IMR-90 (cell line): ENCODE data around the gene TBX1. TPM values are rescaled to one million over a fixed set of nuclear protein-coding genes. Genes with fewer than 3 reads are reported as not detected.

Experiments
- ATAC-seq: fragments of 200-7000 bp; cut with Tn5 transposase; 2 replicates; pipeline ENCODE4 v1.9.1; 2020; ENCODE audit warnings: low read depth, mild to moderate bottlenecking, moderate library complexity
- BruUV-seq: library from RNA; stranded (reverse); fragments of 400-500 nt; replicated peaks from 2 replicates; lab custom pipeline; 2021; lab: Mats Ljungman, UMichigan
- CTCF ChIA-PET: fragments of 300-600 bp; formaldehyde crosslinking; extraction: SDS; loops from one replicate; lab custom pipeline; 2021; ENCODE audit warnings: antibody characterized with exemption; lab: Yijun Ruan, JAX
- POLR2A ChIA-PET: fragments of 300-600 bp; sonication (Branson Sonifier 250); formaldehyde crosslinking; loops from one replicate; lab custom pipeline; 2022; ENCODE audit warnings: antibody characterized with exemption; ENCODE audit not compliant: unreplicated experiment; lab: Charles Lee
- DNase-seq: peaks from one replicate; pipeline ENCODE4 v3.0.0; 2013
- H2AFZ ChIP-seq: replicated peaks from 2 replicates; pipeline ENCODE3; 2013; ENCODE audit warnings: low read length, mild to moderate bottlenecking; ENCODE audit not compliant: poor library complexity
- H2AK5ac ChIP-seq: 2 replicates; pipeline ENCODE4 v1.6.1; 2013; ENCODE audit warnings: low read depth, low read length, inconsistent platforms
- H2AK9ac ChIP-seq: replicated peaks from 2 replicates; pipeline ENCODE3; 2013; ENCODE audit warnings: mild to moderate bottlenecking, low read depth, low read length, moderate library complexity; ENCODE audit not compliant: poor library complexity
- H2BK120ac ChIP-seq: 2 replicates; pipeline ENCODE4 v1.6.1; 2013; ENCODE audit warnings: low read depth, low read length, inconsistent platforms
- H2BK15ac ChIP-seq: 3 replicates; pipeline ENCODE4 v1.6.1; 2013; ENCODE audit warnings: low read depth, low read length, inconsistent platforms
- H2BK20ac ChIP-seq: 2 replicates; pipeline ENCODE4 v1.6.1; 2013; ENCODE audit warnings: low read depth, mild to moderate bottlenecking, inconsistent platforms, low read length, moderate library complexity
- H2BK5ac ChIP-seq: 2 replicates; pipeline ENCODE4 v1.6.1; 2013; ENCODE audit warnings: mild to moderate bottlenecking, low read depth, low read length, inconsistent platforms; ENCODE audit not compliant: poor library complexity, severe bottlenecking
- H3K14ac ChIP-seq: replicated peaks from 2 replicates; pipeline ENCODE4 v1.6.1; 2013; ENCODE audit warnings: low read depth, low read length, inconsistent platforms
- H3K18ac ChIP-seq: 2 replicates; pipeline ENCODE4 v1.6.1; 2013; ENCODE audit warnings: low read depth, low read length, control low read depth
- H3K23ac ChIP-seq: 2 replicates; pipeline ENCODE4 v1.6.1; 2013; ENCODE audit warnings: low read depth, low read length, inconsistent platforms
- H3K27ac ChIP-seq: 2 replicates; pipeline ENCODE4 v1.5.1; 2013; ENCODE audit warnings: mild to moderate bottlenecking, control low read depth, low read length; ENCODE audit not compliant: insufficient read depth
- H3K27me3 ChIP-seq: 2 replicates; pipeline ENCODE4 v1.6.1; 2013; ENCODE audit warnings: low read length; ENCODE audit not compliant: control insufficient read depth, insufficient read depth
- H3K36me3 ChIP-seq: 2 replicates; pipeline ENCODE4 v1.6.1; 2013; ENCODE audit warnings: low read length, mixed read lengths; ENCODE audit not compliant: control insufficient read depth, insufficient read depth
- H3K4ac ChIP-seq: 2 replicates; pipeline ENCODE4 v1.6.1; 2013; ENCODE audit warnings: low read depth, low read length, inconsistent platforms
- H3K4me1 ChIP-seq: 2 replicates; pipeline ENCODE4 v1.6.1; 2013; ENCODE audit warnings: low read length, mixed read lengths; ENCODE audit not compliant: control insufficient read depth, insufficient read depth
- H3K4me2 ChIP-seq: 2 replicates; pipeline ENCODE4 v1.6.1; 2013; ENCODE audit warnings: low read depth, mild to moderate bottlenecking, control low read depth, low read length, moderate library complexity
- H3K4me3 ChIP-seq: 2 replicates; pipeline ENCODE4 v1.5.1; 2013; ENCODE audit warnings: low read depth, mild to moderate bottlenecking, control low read depth, low read length, moderate library complexity; ENCODE audit not compliant: insufficient read depth
- H3K56ac ChIP-seq: 2 replicates; pipeline ENCODE4 v1.6.1; 2013; ENCODE audit warnings: low read length, inconsistent platforms; ENCODE audit not compliant: insufficient read depth; ENCODE audit errors: extremely low read depth
- H3K79me1 ChIP-seq, 2 experiments: 2 replicates each; pipeline ENCODE4 v1.6.1; 2013; ENCODE audit warnings: low read length in 2 of 2, inconsistent platforms in 1 of 2, low read depth in 1 of 2
- H3K9ac ChIP-seq: 2 replicates; pipeline ENCODE4 v1.6.1; 2013; ENCODE audit warnings: low read depth, low read length, control low read depth
- H3K9me1 ChIP-seq: 2 replicates; pipeline ENCODE4 v1.6.1; 2013; ENCODE audit warnings: low read length, inconsistent platforms; ENCODE audit not compliant: insufficient read depth
- H3K9me3 ChIP-seq: 2 replicates; pipeline ENCODE4 v1.6.1; 2013; ENCODE audit warnings: low read length; ENCODE audit not compliant: control insufficient read depth, insufficient read depth
- H4K20me1 ChIP-seq: 2 replicates; pipeline ENCODE4 v1.6.1; 2013; ENCODE audit warnings: low read length, inconsistent platforms; ENCODE audit not compliant: insufficient read depth
- H4K5ac ChIP-seq: 2 replicates; pipeline ENCODE4 v1.6.1; 2013; ENCODE audit warnings: mild to moderate bottlenecking, low read depth, low read length, control low read depth
- H4K8ac ChIP-seq, 2 experiments: 2 replicates each; pipeline ENCODE4 v1.6.1; 2013; ENCODE audit warnings: low read depth in 2 of 2, low read length in 2 of 2, control low read depth in 1 of 2, inconsistent platforms in 1 of 2
- H4K91ac ChIP-seq: 2 replicates; pipeline ENCODE4 v1.6.1; 2013; ENCODE audit warnings: low read depth, low read length, inconsistent platforms; ENCODE audit not compliant: insufficient read depth
- RFX5 ChIP-seq: IDR thresholded peaks from 2 replicates; pipeline ENCODE4 v1.8.0; 2012; ENCODE audit warnings: low read depth, mild to moderate bottlenecking, low read length, moderate library complexity
- WGBS, 2 experiments: methylation state at CpG; one replicate each; pipeline versions ENCODE4 v1.1.5 to v1.1.7; 2013; ENCODE audit warnings: missing lambda C conversion rate in 2 of 2; ENCODE audit not compliant: insufficient read length in 1 of 2; ENCODE audit errors: extremely low coverage in 2 of 2; 5-methylcytosine and 5-hydroxymethylcytosine counted together
- dilution Hi-C: fragments of 300-500 bp; cut with HindIII; formaldehyde crosslinking; loops from one replicate; pipeline ENCODE4 v1.14.3; 2018; ENCODE audit warnings: low sequenced_read_pairs; ENCODE audit not compliant: unreplicated experiment
- in situ Hi-C: fragments of 300-500 bp; cut with MboI; formaldehyde crosslinking; loops from 3 replicates; pipeline ENCODE4 v1.14.3; 2019; ENCODE audit warnings: low sequenced_read_pairs, inconsistent platforms, mixed read lengths
- intact Hi-C: fragments of 100-400 bp; cut with micrococcal nuclease; formaldehyde crosslinking; loops from 2 replicates; pipeline ENCODE4 v1.10.0; 2022
- polyA plus RNA-seq, 3 experiments: library from polyadenylated mRNA; depleted of rRNA; stranded (reverse); fragments of >200 nt; gene quantifications; 2 replicates each; pipeline ENCODE4 v1.2.3, GENCODE V29; 2012; ENCODE audit warnings: low replicate concordance in 1 of 3
- total RNA-seq: library from RNA; depleted of rRNA; stranded (reverse); fragments of >200 nt; gene quantifications from 2 replicates; pipeline ENCODE4 v1.2.3, GENCODE V29; 2012

Gene TBX1
- total and polyA plus RNA-seq, 2 of the 4 experiments (the other 2 are of a cell fraction): 0.03 TPM; not detected in 1

DNA sequence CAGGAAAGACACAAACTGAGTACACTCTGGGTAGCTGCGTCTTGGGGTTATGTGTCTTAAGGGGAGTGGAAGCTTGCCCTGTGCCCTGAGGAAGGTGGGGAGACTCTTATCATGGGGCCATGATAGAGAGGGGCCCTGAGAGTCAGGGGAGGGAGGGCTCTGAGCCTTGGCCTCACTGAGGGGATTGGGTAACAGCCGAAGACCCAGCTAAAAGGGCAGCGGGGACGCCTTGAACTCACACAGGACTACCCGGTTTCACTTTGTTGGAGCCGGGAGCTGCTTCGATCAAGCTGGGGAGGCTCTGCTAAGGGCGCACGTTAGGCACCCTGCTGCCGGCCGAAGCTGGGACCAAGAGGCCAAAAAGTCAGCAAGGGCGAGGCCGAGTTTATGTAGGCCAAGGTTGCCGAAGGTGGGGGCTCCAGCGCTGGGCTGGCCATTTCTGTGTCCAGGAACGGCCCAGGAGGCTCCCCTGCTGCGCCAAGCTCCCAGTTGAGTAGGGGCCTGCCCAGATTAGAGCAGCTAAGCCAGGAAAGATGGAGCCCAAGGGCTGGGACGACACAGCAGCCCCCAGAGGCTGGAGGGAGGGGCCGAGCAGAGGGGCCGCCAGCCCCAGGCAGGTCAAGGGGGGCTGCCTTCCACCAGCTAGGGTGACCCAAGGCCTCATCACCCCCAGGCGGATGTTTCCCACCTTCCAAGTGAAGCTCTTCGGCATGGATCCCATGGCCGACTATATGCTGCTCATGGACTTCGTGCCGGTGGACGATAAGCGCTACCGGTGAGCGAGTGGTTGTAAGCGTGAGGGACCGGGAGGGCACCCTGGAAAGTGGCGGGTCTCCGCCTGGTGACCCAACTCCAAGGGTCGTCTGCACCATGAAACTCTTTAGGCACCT is 2.2 kb downstream of the TBX1 start:
- DNase-seq: no peak
- H3K4me2 ChIP-seq: no peak overlapping the region
- BruUV-seq: no TSS peak

More for the DNA sequence above, 2.2 kb downstream of the TBX1 start:
- Histone ChIP-seq H3K36me3 (no peaks in the 10 kb centered on the region), H2BK5ac (no peak overlapping the region), H2BK20ac (no peak overlapping the region), H3K27me3 (peaks cover 94% of the 10 kb centered on the region), H3K9me3 (peaks cover 4% of the 10 kb centered on the region; the same call in 1 of the 2 replicates), H3K9ac (no peak overlapping the region), H3K18ac (no peak overlapping the region), H3K4ac (no peak overlapping the region), H2AK5ac (no peak overlapping the region), H3K14ac (no peak overlapping the region), H2BK120ac (no peak overlapping the region), H4K5ac (no peak overlapping the region), H2AFZ (no peak overlapping the region), H4K20me1 (no peaks in the 10 kb centered on the region; the same call in 1 of the 2 replicates), H2AK9ac (peak overlapping the region; percentile 42), H3K23ac (no peak overlapping the region), H3K4me3 (no peak overlapping the region), H4K8ac (no peak overlapping the region), H3K79me1 (no peaks in the 10 kb centered on the region), H4K91ac (no peak overlapping the region), H2BK15ac (no peak overlapping the region), H3K27ac (no peak overlapping the region), H3K4me1 (peaks cover 4% of the 10 kb centered on the region; the same call in 1 of the 2 replicates), H3K9me1 (no peaks in the 10 kb centered on the region), H3K56ac (no peak overlapping the region)
- POLR2A ChIA-PET: interaction anchor here (0.5 kb wide), 1 partner anchor 87 kb away, joined by 4 read pairs; no protein-coding TSS in a partner anchor
- CTCF ChIA-PET: interaction anchor here (0.6 kb wide), 1 partner anchor 38 kb away, joined by 3 read pairs; no protein-coding TSS in a partner anchor
- 68% methylated on average over 17 of the region's 34 CpGs; no CpG with 5 or more reads in 1 of the 2 experiments for WGBS, 2 experiments
- ATAC-seq: no peak
- no peak for TF ChIP-seq RFX5
- in situ Hi-C loops: no loop called here
- dilution Hi-C loops: no loop called here
- intact Hi-C loops: no loop called here
